Skeletal muscle satellite cell (primary cell): ENCODE measurements around the gene FILIP1.
"Not testable (repeated sequence)": the region's sequence is repeated elsewhere in the genome, so short reads cannot be mapped to it uniquely, and the experiment has no call there.

Experiments used
- H3K27me3 ChIP-seq: 2 replicates; pipeline ENCODE4 v1.7.0; 2013; ENCODE audit warnings: low read length; ENCODE audit not compliant: control insufficient read depth, insufficient read depth
- H3K36me3 ChIP-seq: 2 replicates; pipeline ENCODE4 v1.7.0; 2013; ENCODE audit warnings: mild to moderate bottlenecking, control low read depth, low read length; ENCODE audit not compliant: insufficient read depth
- H3K4me1 ChIP-seq: 2 replicates; pipeline ENCODE4 v1.7.0; 2013; ENCODE audit warnings: low read length; ENCODE audit not compliant: control insufficient read depth, insufficient read depth
- H3K4me2 ChIP-seq: 2 replicates; pipeline ENCODE4 v1.7.0; 2013; ENCODE audit warnings: mild to moderate bottlenecking, low read length
- H3K4me3 ChIP-seq: 2 replicates; pipeline ENCODE4 v1.7.0; 2013; ENCODE audit warnings: low read length
- H3K9ac ChIP-seq: 2 replicates; pipeline ENCODE4 v1.7.0; 2013; ENCODE audit warnings: mild to moderate bottlenecking, low read depth, low read length, moderate library complexity
- H3K9me3 ChIP-seq: replicated peaks from 2 replicates; pipeline ENCODE4 v1.7.0; 2013; ENCODE audit warnings: mild to moderate bottlenecking, control low read depth, low read length

The FILIP1 gene

GRCh38 chr6:75446241-75446880 is 47.2 kb downstream of the FILIP1 start:
- Histone ChIP-seq H3K4me3 (no peak overlapping the region), H3K4me1 (peaks cover 12% of the 10 kb centered on the region), H3K9ac (no peak overlapping the region), H3K27me3 (peaks cover 6% of the 10 kb centered on the region), H3K36me3 (no peaks in the 10 kb centered on the region), H3K4me2 (no peak overlapping the region), H3K9me3 (no peaks in the 10 kb centered on the region)

- H3K9ac ChIP-seq, result no peak overlapping the region
- H3K9me3 ChIP-seq, result no peaks in the 10 kb centered on the region
- no peak overlapping the region for H3K4me3 ChIP-seq
Measured at GRCh38 chr6:75445738-75446137, 47.9 kb downstream of the FILIP1 start.

GRCh38 chr6:75444899-75445298 is 48.7 kb downstream of the FILIP1 start:
- no peak overlapping the region for H3K4me2 ChIP-seq
- no peaks in the 10 kb centered on the region for H3K36me3 ChIP-seq
- peaks cover 6% of the 10 kb centered on the region for H3K27me3 ChIP-seq
- H3K9me3 ChIP-seq, result no peaks in the 10 kb centered on the region
- peaks cover 9% of the 10 kb centered on the region for H3K4me1 ChIP-seq
- no peak overlapping the region for H3K9ac ChIP-seq
- H3K4me3 ChIP-seq, result no peak overlapping the region

More at GRCh38 chr6:75445738-75446137, 47.9 kb downstream of the FILIP1 start:
- Histone ChIP-seq H3K27me3 (peaks cover 6% of the 10 kb centered on the region), H3K4me2 (no peak overlapping the region), H3K4me1 (peaks cover 12% of the 10 kb centered on the region), H3K36me3 (no peaks in the 10 kb centered on the region)

GRCh38 chr6:75441883-75442282 is 51.7 kb downstream of the FILIP1 start:
- peaks cover 13% of the 10 kb centered on the region for H3K4me1 ChIP-seq
- H3K9ac ChIP-seq, H3K36me3 ChIP-seq, H3K27me3 ChIP-seq, H3K4me3 ChIP-seq, H3K9me3 ChIP-seq, H3K4me2 ChIP-seq: not testable (repeated sequence)

- H3K9me3 ChIP-seq, H3K4me2 ChIP-seq, H3K27me3 ChIP-seq, H3K4me3 ChIP-seq, H3K36me3 ChIP-seq, H3K9ac ChIP-seq: not testable (repeated sequence)
- H3K4me1 ChIP-seq, result peaks cover 16% of the 10 kb centered on the region
Measured at GRCh38 chr6:75441479-75441878, 52.1 kb downstream of the FILIP1 start.

GRCh38 chr6:75438442-75439116 is 55.0 kb downstream of the FILIP1 start:
- no peaks in the 10 kb centered on the region for H3K27me3 ChIP-seq
- no peaks in the 10 kb centered on the region for H3K36me3 ChIP-seq
- no peak overlapping the region for H3K9ac ChIP-seq
- H3K9me3 ChIP-seq, result no peaks in the 10 kb centered on the region
- peaks cover 16% of the 10 kb centered on the region for H3K4me1 ChIP-seq
- H3K4me2 ChIP-seq, result no peak overlapping the region
- H3K4me3 ChIP-seq, result no peak overlapping the region

GRCh38 chr6:75438013-75438431 is 55.6 kb downstream of the FILIP1 start:
- H3K9me3 ChIP-seq, result no peaks in the 10 kb centered on the region
- H3K4me3 ChIP-seq, result no peak overlapping the region
- H3K9ac ChIP-seq, result no peak overlapping the region
- H3K4me1 ChIP-seq, result peaks cover 16% of the 10 kb centered on the region
- H3K36me3 ChIP-seq, result no peaks in the 10 kb centered on the region
- H3K4me2 ChIP-seq, result no peak overlapping the region
- no peaks in the 10 kb centered on the region for H3K27me3 ChIP-seq

GRCh38 chr6:75437421-75437891 is 56.1 kb downstream of the FILIP1 start:
- no peaks in the 10 kb centered on the region for H3K9me3 ChIP-seq
- H3K4me2 ChIP-seq, result peak overlapping the region; percentile 8
- H3K4me1 ChIP-seq, result peaks cover 16% of the 10 kb centered on the region
- no peak overlapping the region for H3K9ac ChIP-seq
- H3K36me3 ChIP-seq, result no peaks in the 10 kb centered on the region
- no peaks in the 10 kb centered on the region for H3K27me3 ChIP-seq
- no peak overlapping the region for H3K4me3 ChIP-seq

- Histone ChIP-seq H3K9ac (no peak overlapping the region), H3K4me3 (no peak overlapping the region), H3K4me1 (peaks cover 17% of the 10 kb centered on the region), H3K36me3 (no peaks in the 10 kb centered on the region), H3K9me3 (no peaks in the 10 kb centered on the region), H3K4me2 (no peak overlapping the region), H3K27me3 (no peaks in the 10 kb centered on the region)
Measured at GRCh38 chr6:75436869-75437268, 56.7 kb downstream of the FILIP1 start.

GRCh38 chr6:75432809-75433208 is 60.8 kb downstream of the FILIP1 start:
- not testable (repeated sequence) for H3K36me3 ChIP-seq, H3K4me3 ChIP-seq, H3K4me2 ChIP-seq, H3K9ac ChIP-seq, H3K9me3 ChIP-seq, H3K27me3 ChIP-seq
- H3K4me1 ChIP-seq, result peaks cover 27% of the 10 kb centered on the region

- no peaks in the 10 kb centered on the region for H3K9me3 ChIP-seq
- H3K9ac ChIP-seq, result no peak overlapping the region
- no peaks in the 10 kb centered on the region for H3K36me3 ChIP-seq
- H3K27me3 ChIP-seq, result no peaks in the 10 kb centered on the region
- peaks cover 15% of the 10 kb centered on the region for H3K4me1 ChIP-seq
- H3K4me2 ChIP-seq, result no peak overlapping the region
- H3K4me3 ChIP-seq, result no peak overlapping the region
Measured at GRCh38 chr6:75431379-75431778, 62.2 kb downstream of the FILIP1 start.
